Bronchus fibroblast of lung (primary cell): Measurements from ENCODE around the gene CNR1. TPM values are rescaled to one million over a fixed set of nuclear protein-coding genes. Genes with fewer than 3 reads are reported as not detected.

Experiments used
- total RNA-seq: library from RNA; depleted of rRNA; stranded (reverse); fragments of >200 nt; gene quantifications from 2 replicates; pipeline ENCODE4 v1.2.3, GENCODE V29; 2015

The CNR1 gene
- under 0.01 and 0.45 TPM in 2 replicates for total RNA-seq

DNA sequence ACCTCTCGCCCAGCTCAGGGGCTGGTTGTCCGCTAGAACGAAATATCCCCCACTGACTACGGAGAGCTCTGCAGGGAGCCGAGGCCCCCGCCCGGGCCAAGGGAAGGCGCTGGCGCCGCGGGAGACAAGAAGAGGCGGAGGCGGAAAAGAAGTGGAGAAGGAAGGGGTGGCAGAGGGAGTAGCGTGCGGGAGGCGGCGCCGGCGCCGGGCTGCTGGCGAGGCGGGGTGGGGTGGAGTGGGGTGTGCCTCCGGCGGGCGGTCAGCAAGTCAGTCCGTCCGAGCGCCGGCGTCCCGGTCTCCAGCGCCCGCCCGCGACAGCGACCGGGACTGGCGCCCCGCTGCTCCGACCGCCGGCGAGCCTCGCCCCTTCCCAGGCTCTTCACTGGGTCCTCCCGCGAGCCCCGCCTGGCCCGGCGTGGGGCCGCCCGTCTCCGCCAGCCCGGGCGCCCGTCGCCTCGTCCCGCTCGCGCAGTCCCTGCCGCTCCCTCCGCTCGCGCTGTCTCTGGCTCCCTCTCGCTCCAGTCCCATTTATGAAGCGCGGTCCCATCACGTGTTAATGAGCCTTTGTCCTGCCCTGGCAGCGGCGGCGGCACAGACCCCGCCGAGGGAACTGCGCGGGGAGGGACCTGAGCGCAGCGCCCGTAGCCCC is at the start of gene CNR1:
Gene CNR1 (minus strand): TSS at position 504 of the 649 bp plus-strand sequence. CDS start 21,073 bp downstream, outside the sequence.

Other genes with a start within 250 kb of the CNR1 start
- not detected in 2 replicates for gene SPACA1, start 118.5 kb downstream of the CNR1 start, total RNA-seq